ENCODE results near the gene ELMO2.

DNA sequence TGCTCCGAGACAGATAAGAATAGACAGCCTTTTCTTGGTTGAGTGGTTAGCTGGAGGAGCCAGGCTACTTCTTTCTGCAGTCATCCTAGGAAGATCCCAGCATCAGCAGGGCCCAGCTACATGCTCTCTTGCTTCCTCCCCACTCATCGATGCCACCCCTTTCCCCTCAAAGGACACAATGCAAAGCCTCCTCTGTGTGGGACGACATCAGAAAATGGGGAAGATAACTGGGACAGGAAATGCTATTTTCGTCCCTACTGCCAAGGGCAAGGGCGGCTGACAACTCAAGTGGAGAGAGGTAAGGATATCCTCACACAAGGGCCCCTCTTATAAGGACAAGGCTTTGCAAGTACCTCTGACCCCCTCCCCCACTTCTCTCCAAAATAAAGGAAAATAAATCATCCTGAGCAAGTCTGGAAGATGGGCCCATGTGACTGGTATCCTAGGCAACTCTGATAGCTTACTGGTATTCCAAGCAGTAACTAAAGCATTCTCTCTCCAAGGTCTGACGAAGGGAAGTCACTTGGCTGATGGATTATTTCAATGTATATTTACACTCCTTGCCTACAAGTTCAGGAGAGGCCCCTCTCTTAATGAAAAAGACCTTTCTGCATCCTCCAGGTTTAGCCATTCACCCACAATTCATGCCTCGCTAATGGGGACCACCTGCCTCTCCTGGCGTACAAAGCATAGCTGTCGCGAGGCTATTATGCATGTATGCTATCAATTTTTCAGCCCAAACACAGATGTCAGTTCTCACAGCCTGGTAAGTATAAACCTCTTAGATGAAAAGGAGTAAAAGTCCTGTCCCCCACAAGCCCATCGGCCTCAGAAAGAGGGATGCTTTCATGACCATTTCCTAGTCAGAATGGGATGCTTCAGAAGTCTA is 11.3 kb downstream of the ELMO2 start:
- TF ChIP-seq POLR2A (IDR thresholded peaks at IDR 0.05; ENCODE audit: low read depth, low read length) (no peak), TAF1 (IDR thresholded peaks at IDR 0.05; ENCODE audit: low read depth, low read length) (no peak), POU2F2 (IDR thresholded peaks at IDR 0.05; ENCODE audit: low read depth, low read length) (no peak), SPI1 (IDR thresholded peaks at IDR 0.05; ENCODE audit: low read depth, low read length) (no peak), POLR2AphosphoS5 (IDR thresholded peaks at IDR 0.05; ENCODE audit: low read depth, low read length) (no peak), PAX5 (IDR thresholded peaks at IDR 0.05; ENCODE audit: insufficient read depth, low read length, severe bottlenecking) (no peak)
